Epithelial cell of prostate (primary cell): ENCODE results near the gene FBXL16.

Source experiments
- DNase-seq: peaks from one replicate; pipeline ENCODE4 v3.0.0-alpha.2; 2011; ENCODE audit warnings: low read depth, low spot score
- H3K27ac ChIP-seq: fragments of 450-650 bp; 2 replicates; pipeline ENCODE4 v1.5.1; 2017; ENCODE audit warnings: mild to moderate bottlenecking

The FBXL16 gene

DNA sequence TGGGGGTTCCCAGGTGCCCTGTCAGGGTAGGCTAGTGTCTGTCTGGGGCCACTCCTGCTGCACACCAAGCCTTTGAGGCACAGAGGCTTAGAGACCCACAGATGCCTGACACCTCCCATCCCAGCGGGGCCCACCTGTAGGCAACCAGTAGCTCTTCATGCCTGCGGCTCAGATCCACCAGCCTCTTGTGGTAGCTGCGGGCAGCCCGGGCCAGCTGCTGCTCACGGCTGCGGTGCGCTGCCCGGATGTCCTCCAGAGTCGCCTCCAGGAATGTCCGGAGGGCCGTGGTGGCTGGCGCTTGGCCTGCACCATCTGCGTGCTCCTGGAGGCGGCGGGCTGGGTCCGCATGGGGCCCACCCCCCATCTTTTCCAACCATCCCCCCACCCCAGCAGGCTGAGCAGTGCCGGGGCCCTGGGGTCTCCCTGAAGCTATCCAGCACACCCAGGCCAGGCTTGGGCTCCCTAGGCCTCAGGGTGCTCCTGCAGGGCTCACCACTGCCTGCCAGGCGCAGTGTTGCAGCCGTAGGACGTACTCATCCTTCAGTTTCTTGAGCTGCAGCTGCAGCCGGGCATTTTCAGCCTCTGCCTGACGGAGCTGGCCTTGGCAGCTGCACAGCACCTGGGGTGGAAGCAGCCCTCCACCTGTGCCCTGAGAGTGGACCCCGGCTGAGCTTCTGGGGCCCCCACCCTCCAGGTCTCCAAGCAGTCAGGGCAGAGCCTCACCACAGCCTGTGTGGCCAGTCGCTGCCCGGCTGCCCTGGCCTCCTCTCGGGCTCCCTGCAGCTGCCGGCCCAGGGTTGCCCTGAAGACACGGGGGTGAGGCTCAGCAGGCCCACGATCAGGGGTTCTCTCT lies 18.8 kb upstream of the FBXL16 start:
- no peak overlapping the region for H3K27ac ChIP-seq
- DNase-seq, result no peak

- H3K27ac ChIP-seq, result no peak overlapping the region
- DNase-seq, result no peak
These were observed 18.1 kb upstream of the FBXL16 start for GRCh38 chr16:723695-724094.

GRCh38 chr16:722835-723633 lies 17.4 kb upstream of the FBXL16 start:
- DNase-seq, result no peak
- no peak overlapping the region for H3K27ac ChIP-seq

- DNase-seq, result no peak
- peak overlapping the region; percentile 78 for H3K27ac ChIP-seq
These were observed 16.4 kb upstream of the FBXL16 start for GRCh38 chr16:721765-722540.

DNA sequence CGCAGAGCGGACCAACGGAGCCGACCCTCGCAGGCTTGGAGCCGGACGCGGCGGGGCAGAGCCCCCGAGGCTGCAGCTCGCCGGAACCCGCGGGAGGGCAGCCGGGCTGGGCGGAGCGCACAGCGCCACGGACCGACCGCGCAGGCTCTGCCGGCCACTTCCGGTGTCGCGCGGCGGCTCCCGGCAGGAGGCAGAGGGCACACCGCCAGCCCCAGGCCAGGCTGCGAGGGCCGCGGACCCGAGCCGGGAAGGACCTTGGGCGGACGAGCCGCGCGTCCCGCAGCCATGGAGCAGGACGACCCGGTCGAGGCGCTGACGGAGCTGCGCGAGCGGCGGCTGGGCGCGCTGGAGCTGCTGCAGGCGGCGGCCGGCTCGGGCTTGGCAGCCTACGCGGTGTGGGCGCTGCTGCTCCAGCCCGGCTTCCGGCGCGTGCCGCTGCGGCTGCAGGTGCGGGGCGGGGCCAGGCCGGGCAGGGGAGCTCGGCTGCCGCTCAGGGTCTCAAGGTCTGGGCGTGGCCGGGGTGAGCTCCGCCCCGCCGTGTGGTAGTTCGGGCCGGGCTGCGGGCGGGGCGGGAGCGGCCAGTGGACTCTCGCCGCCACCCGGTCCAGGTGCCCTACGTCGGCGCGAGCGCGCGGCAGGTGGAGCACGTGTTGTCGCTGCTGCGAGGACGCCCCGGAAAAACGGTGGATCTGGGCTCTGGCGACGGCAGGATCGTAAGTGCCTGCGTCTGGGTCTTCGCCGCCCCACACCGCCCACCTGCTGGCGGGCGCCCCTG lies 15.6 kb upstream of the FBXL16 start, which contains the start of gene ANTKMT:
ANTKMT (plus strand) TSS at position 157 of the 775 bp plus-strand sequence; CDS start at position 286, 129 bp downstream.
- DNase-seq, result no peak
- H3K27ac ChIP-seq, result peak within 1 kb of the TSS; percentile 78

DNA sequence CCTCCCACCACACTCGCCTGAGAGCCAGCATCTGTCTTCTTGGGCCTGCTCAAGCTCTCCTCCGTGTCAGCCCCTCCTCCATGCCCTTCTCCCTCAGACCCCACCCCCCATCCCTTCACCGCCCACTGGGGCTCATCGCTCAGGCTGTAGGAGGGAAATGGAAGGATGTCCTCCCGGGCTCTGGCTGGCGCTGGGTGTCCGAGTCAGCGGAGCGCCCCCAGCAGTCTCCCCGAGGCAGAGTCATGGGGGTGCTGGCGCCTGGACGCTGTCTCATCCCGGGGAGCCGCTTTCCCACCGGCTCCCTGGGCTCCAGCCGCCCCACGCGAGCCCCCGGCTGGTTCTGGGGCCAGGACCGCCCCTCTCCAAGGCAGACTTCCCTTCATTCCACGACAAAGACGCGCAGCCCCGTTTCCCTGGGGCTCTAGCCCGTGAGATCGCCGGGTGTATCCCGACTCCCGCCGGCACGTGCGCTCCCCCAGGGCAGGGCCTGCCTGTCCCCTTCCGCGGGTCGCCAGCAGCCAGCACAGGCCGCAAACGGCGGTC lies 14.9 kb upstream of the FBXL16 start:
- peak overlapping the region; percentile 78 for H3K27ac ChIP-seq
- DNase-seq, result no peak

GRCh38 chr16:719815-720446 lies 14.3 kb upstream of the FBXL16 start:
- no peak for DNase-seq
- H3K27ac ChIP-seq, result peak overlapping the region; percentile 78

- H3K27ac ChIP-seq, result no peak overlapping the region
These were observed 13.3 kb upstream of the FBXL16 start for GRCh38 chr16:718922-719321.

DNA sequence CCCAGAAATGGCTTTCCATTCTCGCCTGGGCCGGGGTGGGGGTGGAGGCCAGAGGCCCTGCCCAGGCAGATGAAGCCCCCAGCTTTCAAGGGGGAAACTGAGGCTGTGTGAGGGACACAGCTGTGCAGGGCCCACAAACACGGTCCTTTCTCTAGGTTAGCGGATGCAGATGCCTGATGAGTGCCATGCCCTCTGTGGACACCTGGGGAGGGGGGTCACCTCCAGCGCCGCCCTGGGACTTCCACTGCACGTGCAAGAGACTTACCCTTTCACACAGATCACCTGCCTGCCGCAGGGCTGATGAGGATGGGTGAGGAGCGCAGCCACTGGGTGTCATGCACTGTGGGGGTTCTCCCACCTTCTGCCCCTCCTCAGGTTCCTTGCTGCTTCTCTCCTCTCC lies 12.8 kb upstream of the FBXL16 start:
- DNase-seq, result no peak
- no peak overlapping the region for H3K27ac ChIP-seq

More at GRCh38 chr16:718922-719321, 13.3 kb upstream of the FBXL16 start:
- DNase-seq, result no peak

GRCh38 chr16:717450-718245 lies 12.0 kb upstream of the FBXL16 start:
- no peak for DNase-seq
- no peak overlapping the region for H3K27ac ChIP-seq

- DNase-seq, result no peak
- H3K27ac ChIP-seq, result no peak overlapping the region
These were observed 11.2 kb upstream of the FBXL16 start for GRCh38 chr16:716768-717325.

DNA sequence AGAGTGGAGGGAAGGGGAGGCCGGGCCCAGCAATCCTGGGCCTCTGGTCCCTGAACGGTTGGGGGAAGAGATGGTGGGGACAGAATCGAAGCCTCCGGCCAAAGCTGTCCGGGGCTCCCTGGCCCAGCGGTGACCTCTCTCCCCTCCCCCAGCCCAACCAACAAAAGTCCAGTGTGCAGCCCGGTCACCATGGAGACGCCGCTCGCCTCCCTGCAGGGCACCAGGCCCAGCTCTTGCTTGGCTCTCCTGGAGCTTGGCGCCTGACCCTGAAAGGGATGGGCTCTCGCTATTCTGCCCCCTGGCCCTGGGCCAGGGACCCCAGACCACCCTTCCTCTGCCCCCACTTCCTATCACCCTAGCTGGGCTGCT lies 10.6 kb upstream of the FBXL16 start:
- no peak overlapping the region for H3K27ac ChIP-seq
- DNase-seq, result no peak

DNA sequence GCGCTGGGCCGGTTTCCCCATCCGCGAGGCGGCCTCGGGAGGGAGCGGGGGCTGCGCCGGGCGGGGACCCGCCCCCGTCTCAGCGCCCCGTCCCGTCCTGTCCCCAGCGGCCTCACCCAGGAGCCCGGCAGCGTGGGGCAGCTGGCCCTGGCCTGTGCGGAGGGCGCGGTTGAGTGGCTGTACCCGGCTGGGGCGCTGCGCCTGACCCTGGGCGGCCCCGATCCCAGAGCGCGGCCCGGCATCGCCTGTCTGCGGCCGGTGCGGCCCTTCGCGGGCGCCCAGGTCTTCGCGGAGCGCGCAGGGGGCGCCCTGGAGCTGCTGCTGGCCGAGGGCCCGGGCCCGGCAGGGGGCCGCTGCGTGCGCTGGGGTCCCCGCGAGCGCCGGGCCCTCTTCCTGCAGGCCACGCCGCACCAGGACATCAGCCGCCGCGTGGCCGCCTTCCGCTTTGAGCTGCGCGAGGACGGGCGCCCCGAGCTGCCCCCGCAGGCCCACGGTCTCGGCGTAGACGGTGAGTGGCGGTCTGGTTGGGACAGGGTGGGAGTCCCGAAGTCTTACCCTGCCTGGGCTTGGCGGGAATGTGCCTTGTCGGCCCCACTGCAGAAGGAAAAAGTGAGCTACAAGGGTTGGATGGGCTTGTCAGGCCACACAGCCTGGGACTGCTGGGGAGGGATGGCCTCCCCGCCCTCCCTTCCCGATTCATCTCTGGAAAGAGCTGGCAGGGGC lies 10.0 kb upstream of the FBXL16 start:
- DNase-seq, result no peak
- H3K27ac ChIP-seq, result peak overlapping the region; percentile 60

DNA sequence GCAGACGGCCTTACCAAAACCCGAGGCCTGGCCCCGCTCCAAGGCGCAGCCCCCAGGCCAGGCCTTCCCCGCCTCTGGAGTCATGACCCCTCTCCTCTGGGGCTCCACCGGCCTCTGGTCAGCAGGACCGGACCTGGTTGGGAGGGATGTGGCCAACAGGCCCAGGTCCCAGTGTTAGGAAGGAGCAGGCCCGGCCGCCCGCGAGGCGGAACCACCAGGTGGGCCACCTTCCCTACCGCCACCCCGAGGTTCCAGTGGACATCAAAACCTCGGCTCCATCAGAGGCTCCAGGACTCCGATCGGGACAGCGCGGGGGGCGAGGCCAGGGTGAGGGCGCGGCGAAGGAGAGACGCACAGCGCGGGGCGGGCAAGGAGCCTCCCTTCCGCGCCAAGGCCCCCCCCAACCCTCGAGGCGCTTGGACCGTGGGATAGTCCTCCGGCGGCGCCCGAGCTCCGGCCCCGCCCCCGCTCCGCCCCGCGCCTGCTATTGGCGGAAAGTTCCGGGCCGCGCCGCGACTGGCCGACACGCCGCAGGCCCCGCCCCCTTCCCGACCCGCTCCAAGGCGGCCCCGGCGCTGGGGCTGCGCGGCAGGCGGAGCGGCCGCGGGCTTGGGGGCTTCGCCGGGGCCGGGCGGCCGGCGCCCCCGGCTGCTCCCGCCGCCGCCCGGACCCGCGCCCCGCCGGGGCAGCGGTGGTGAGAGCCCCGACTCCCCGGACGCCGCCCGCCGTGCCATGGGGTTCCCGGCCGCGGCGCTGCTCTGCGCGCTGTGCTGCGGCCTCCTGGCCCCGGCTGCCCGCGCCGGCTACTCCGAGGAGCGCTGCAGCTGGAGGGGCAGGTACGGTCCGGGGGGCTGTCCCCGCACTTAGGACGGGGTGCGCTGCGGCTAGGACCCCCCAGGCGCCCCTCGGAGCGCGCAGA lies 9.2 kb upstream of the FBXL16 start, which contains the start of gene METRN:
METRN (plus strand) TSS at position 561 of the 919 bp plus-strand sequence; CDS start at position 733, 172 bp downstream.
- DNase-seq, result no peak
- peak within 1 kb of the TSS; percentile 60 for H3K27ac ChIP-seq

DNA sequence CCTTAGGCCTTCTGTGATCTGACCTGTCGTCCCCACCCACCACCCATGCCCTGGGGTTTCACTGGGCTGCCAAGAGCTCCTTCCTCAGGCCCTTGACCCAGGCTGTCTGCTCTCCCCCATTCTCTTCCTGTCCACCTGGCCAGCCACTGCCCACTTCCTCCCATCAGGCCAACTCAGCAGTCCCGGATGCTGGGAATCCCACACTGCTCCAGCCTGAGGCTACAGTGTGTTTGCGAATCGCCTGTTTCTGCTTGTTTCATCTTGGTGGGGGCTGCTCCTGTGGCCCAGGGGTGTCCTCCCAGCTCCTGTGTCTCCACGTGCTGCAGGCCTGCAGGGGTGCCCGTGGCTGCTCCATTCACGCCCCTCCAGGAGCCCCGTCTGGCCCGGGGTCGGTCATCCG lies 8.5 kb upstream of the FBXL16 start:
- DNase-seq, result no peak
- peak overlapping the region; percentile 60 for H3K27ac ChIP-seq

DNA sequence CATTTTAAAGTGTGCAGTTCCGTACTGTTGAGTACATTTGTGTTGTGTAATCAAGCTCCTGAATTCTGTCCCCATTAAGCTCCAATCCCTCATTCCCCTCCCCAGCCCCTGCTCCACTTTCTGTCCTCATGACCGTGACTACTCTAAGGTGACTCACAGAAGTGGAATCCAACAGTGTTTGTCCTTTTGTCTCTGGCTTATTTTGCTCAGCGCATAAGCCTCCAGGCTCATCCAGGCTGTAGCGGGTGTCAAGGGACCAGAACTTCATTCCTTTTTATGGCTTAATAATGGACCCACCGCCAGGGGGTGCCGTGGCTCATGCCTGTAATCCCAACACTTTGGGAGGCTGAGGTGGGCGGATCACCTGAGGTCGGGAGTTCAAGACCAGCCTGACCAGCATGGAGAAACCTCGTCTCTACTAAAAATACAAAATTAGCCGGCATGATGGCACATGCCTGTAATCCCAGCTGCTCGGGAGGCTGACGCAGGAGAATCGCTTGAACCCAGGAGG lies 7.2 kb upstream of the FBXL16 start:
- DNase-seq, result peak; percentile 83

More for the DNA sequence above, 7.2 kb upstream of the FBXL16 start:
- peak overlapping the region; percentile 60 for H3K27ac ChIP-seq
